Parathyroid adenoma (tissue), 2 donors: ENCODE measurements around the gene COLEC12.

Source experiments
- H2AFZ ChIP-seq: fragments of 300-600 bp; sonication (generic); one replicate; pipeline ENCODE4 v1.7.0; 2017; ENCODE audit warnings: antibody characterized with exemption, mild to moderate bottlenecking
- H3K27ac ChIP-seq: fragments of 300-600 bp; sonication (generic); one replicate; pipeline ENCODE4 v1.7.0; 2017
- H3K27me3 ChIP-seq: fragments of 300-600 bp; sonication (generic); one replicate; pipeline ENCODE4 v1.7.0; 2017; ENCODE audit warnings: low read length; ENCODE audit not compliant: control insufficient read depth, insufficient read depth
- H3K36me3 ChIP-seq: fragments of 300-600 bp; sonication (generic); one replicate; pipeline ENCODE4 v1.7.0; 2017; ENCODE audit warnings: low read length; ENCODE audit not compliant: control insufficient read depth, insufficient read depth
- H3K4me1 ChIP-seq: fragments of 300-600 bp; sonication (generic); one replicate; pipeline ENCODE4 v1.7.0; 2017; ENCODE audit warnings: control low read depth
- H3K4me2 ChIP-seq: fragments of 300-600 bp; sonication (generic); one replicate; pipeline ENCODE4 v1.7.0; 2017; ENCODE audit warnings: low read length
- H3K4me3 ChIP-seq: fragments of 300-600 bp; sonication (generic); one replicate; pipeline ENCODE4 v1.7.0; 2017; ENCODE audit warnings: low read depth, low read length
- H3K79me2 ChIP-seq: fragments of 300-600 bp; sonication (generic); one replicate; pipeline ENCODE4 v1.7.0; 2017; ENCODE audit warnings: control low read depth
- H3K9ac ChIP-seq: fragments of 300-600 bp; sonication (generic); one replicate; pipeline ENCODE4 v1.7.0; 2017; ENCODE audit warnings: mild to moderate bottlenecking
- H3K9me3 ChIP-seq: fragments of 300-600 bp; sonication (generic); one replicate; pipeline ENCODE4 v1.7.0; 2017; ENCODE audit warnings: low read length; ENCODE audit not compliant: control insufficient read depth
- TF ChIP-seq, protein P1 (sequence below): fragments of 300-600 bp; sonication (generic); IDR thresholded peaks from one replicate; pipeline ENCODE4 v1.7.0; 2017; ENCODE audit warnings: antibody characterized with exemption, mild to moderate bottlenecking
- donor health status: primary hyperparathyroidism.

COLEC12 gene

DNA sequence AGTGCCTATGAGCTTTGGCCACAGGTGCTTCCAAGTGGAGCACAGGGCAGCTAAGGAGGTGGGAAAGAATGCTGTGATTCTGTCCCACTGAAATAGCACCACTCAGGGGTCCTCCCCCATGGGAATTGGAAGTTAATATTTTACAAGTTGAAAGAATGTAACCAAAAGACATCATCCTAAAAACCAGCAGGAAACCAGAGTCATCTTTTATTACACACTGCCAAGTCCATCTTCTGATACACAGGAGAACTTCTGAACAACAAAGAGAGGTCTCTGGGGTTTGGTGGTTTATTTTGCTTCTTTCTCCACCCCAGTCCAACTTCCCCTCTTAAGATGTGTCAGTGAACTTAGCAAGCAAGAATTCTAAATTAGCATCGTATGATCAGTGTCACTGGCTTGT, 47.7 kb downstream of the COLEC12 start:
- H3K27me3 ChIP-seq: no peaks in the 10 kb centered on the region
- no peaks in the 10 kb centered on the region for H3K36me3 ChIP-seq
- TF ChIP-seq, protein P1, sequence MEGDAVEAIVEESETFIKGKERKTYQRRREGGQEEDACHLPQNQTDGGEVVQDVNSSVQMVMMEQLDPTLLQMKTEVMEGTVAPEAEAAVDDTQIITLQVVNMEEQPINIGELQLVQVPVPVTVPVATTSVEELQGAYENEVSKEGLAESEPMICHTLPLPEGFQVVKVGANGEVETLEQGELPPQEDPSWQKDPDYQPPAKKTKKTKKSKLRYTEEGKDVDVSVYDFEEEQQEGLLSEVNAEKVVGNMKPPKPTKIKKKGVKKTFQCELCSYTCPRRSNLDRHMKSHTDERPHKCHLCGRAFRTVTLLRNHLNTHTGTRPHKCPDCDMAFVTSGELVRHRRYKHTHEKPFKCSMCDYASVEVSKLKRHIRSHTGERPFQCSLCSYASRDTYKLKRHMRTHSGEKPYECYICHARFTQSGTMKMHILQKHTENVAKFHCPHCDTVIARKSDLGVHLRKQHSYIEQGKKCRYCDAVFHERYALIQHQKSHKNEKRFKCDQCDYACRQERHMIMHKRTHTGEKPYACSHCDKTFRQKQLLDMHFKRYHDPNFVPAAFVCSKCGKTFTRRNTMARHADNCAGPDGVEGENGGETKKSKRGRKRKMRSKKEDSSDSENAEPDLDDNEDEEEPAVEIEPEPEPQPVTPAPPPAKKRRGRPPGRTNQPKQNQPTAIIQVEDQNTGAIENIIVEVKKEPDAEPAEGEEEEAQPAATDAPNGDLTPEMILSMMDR: no peak
- no peak overlapping the region for H3K9ac ChIP-seq
- no peak overlapping the region for H3K4me2 ChIP-seq
- H3K27ac ChIP-seq: no peak overlapping the region
- no peak overlapping the region for H3K4me3 ChIP-seq
- no peak overlapping the region for H2AFZ ChIP-seq
- H3K4me1 ChIP-seq: peaks cover 11% of the 10 kb centered on the region
- H3K79me2 ChIP-seq: no peaks in the 10 kb centered on the region
- H3K9me3 ChIP-seq: no peaks in the 10 kb centered on the region

DNA sequence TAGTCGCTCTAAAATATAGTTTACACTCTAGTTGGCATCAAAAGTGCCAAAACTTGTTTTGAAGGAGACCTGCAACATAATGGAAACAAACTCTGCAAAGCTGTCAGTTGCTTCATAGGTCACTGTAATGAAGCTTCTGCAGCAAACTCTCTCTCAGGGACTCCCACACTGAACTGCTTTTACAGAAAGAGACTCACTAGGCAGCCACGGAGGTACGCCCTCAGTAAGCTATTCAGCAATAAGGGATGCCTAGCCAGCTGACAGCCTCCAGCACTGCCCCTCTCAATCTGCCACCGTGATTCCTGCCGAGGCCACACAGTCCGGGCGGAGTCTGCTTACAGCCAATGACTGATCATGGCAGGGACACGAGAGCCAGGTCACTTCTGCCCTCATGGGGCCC, 51.1 kb downstream of the COLEC12 start:
- H2AFZ ChIP-seq: peak overlapping the region; percentile 72
- H3K4me2 ChIP-seq: peak overlapping the region; percentile 52
- no peak overlapping the region for H3K9ac ChIP-seq
- no peaks in the 10 kb centered on the region for H3K27me3 ChIP-seq
- H3K9me3 ChIP-seq: no peaks in the 10 kb centered on the region
- TF ChIP-seq, protein P1: no peak
- peak overlapping the region; percentile 68 for H3K27ac ChIP-seq
- peak overlapping the region; percentile 20 for H3K4me3 ChIP-seq
- no peaks in the 10 kb centered on the region for H3K79me2 ChIP-seq
- no peaks in the 10 kb centered on the region for H3K36me3 ChIP-seq
- H3K4me1 ChIP-seq: no peaks in the 10 kb centered on the region

DNA sequence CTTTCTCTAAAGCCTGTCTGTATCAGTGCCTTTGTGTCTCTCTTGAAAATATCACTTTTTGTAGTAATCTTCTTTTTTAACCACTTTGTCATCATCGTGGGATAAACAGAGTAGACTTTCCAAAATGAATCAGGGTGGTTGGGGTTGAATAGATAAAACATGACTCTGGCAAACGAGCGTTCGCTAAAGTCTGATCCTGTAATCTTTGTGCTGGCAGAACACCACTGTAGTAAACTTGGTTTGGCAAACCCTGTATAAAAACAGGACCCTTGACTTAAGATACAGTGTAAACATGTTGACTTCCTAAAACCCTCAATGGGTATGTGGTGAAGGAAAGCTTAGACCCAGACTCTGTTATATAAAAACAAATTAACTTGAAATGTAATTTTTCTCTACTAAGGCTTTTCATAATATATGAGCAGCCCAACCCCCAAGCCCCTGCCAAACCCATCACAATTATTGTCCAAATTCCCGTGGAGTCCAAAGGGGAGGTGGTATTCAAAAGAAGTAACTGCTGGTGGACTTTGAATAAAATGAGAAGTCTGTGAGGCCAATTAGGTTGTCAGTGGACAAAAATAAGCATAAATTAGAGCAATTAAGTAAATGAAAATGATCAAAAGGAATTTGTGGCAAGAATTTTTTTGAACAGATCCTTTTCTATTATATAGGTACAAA, 52.2 kb downstream of the COLEC12 start:
- no peaks in the 10 kb centered on the region for H3K27me3 ChIP-seq
- no peaks in the 10 kb centered on the region for H3K4me1 ChIP-seq
- no peak overlapping the region for H3K4me3 ChIP-seq
- no peak overlapping the region for H3K4me2 ChIP-seq
- TF ChIP-seq, protein P1: no peak
- no peak overlapping the region for H2AFZ ChIP-seq
- no peaks in the 10 kb centered on the region for H3K9me3 ChIP-seq
- no peaks in the 10 kb centered on the region for H3K79me2 ChIP-seq
- H3K9ac ChIP-seq: no peak overlapping the region
- H3K27ac ChIP-seq: no peak overlapping the region
- no peaks in the 10 kb centered on the region for H3K36me3 ChIP-seq

DNA sequence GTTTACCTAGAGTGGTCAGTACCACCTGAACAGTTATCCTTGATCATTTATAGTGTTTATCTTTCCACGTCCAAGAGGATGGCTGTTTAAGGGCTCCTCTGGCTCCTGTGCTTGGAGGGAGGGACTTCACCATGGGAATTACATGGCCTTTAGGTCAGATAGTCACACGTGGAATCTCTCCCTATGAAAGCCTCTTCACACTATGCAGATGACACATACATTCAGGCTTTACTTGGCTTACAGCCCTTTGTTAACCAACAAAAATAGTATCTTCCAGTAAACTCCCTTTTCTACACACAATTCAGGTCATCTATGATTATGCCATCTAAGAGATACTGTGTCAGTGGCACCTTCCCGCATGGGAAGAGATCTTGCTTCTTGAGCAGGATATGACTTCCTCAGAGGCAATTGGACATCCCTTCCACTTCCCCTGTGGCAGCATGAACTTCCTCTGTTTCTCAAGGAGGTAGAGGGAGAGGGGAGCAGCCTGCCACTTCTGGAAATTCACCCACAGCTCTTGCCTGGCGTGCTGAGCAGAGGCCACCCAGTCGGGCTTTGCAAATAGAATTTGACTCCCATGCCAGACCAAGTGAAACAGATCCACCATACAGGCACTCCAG, 53.5 kb downstream of the COLEC12 start:
- no peak overlapping the region for H3K27ac ChIP-seq
- H3K4me3 ChIP-seq: no peak overlapping the region
- H3K9ac ChIP-seq: no peak overlapping the region
- H3K9me3 ChIP-seq: no peaks in the 10 kb centered on the region
- no peaks in the 10 kb centered on the region for H3K27me3 ChIP-seq
- TF ChIP-seq, protein P1: no peak
- H3K4me2 ChIP-seq: no peak overlapping the region
- H3K4me1 ChIP-seq: no peaks in the 10 kb centered on the region
- H3K79me2 ChIP-seq: no peaks in the 10 kb centered on the region
- no peak overlapping the region for H2AFZ ChIP-seq
- H3K36me3 ChIP-seq: no peaks in the 10 kb centered on the region

DNA sequence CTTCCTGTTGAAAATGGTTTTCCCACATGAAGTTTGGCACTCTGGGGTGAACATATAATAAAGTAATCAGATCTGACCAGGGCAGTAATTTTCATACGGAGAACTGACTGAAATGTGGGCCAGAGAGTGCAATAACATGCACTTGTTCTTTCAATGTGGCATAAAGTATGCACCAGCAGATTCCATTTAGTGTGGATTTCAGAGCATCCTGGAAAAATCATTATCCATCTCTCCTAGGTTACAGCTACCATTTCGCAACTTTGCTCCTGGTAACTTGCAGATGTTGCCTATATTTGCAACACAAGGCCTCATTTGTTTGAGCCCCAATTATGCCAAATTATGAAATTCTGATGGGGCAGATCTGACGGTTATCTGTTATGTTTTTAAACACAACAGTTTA, 55.4 kb downstream of the COLEC12 start:
- H3K4me3 ChIP-seq: no peak overlapping the region
- H2AFZ ChIP-seq: no peak overlapping the region
- H3K4me2 ChIP-seq: no peak overlapping the region
- no peaks in the 10 kb centered on the region for H3K36me3 ChIP-seq
- H3K9ac ChIP-seq: no peak overlapping the region
- TF ChIP-seq, protein P1: no peak
- H3K79me2 ChIP-seq: no peaks in the 10 kb centered on the region
- no peak overlapping the region for H3K27ac ChIP-seq
- H3K9me3 ChIP-seq: no peaks in the 10 kb centered on the region
- H3K27me3 ChIP-seq: no peaks in the 10 kb centered on the region
- no peaks in the 10 kb centered on the region for H3K4me1 ChIP-seq
